ENCODE data around the gene ACP7.

Gene ACP7

DNA sequence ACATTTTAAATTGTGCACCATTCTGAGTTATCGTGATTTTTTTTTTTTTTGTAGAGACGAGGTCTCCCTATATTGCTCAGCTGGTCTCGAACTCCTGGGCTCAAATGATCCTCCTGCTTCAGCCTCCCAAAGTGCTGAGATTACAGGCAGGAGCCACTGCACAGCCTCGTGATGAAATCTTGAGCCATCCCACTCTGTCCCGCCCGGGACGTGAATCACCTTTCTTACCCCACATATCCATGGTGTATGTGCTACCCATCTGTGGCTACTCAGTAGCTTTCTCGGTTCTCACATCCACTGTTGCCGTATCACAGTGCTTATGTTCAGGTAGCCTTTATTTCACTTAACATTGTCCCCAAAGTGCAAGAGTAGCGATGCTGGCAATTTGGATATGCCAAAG is 67.9 kb downstream of the ACP7 start:
- H3K27ac ChIP-seq (ENCODE audit: low read depth, low read length) = no peak overlapping the region
- H3K36me3 ChIP-seq (ENCODE audit: control insufficient read depth, insufficient read depth, low read length) = 0 out of 2 replicates have a peak, but pooled peaks cover 5% of the 10 kb centered on the region
- H3K9me3 ChIP-seq (ENCODE audit: control insufficient read depth, insufficient read depth, low read depth, low read length) = peaks cover 5% of the 10 kb centered on the region; the same call in 1 of the 2 replicates
- peaks cover 31% of the 10 kb centered on the region for H3K4me1 ChIP-seq (ENCODE audit: control insufficient read depth, insufficient read depth, low read length)
- no peak overlapping the region for H3K4me3 ChIP-seq (ENCODE audit: low read depth, low read length)
- H3K9ac ChIP-seq (ENCODE audit: low read length) = no peak overlapping the region
- no peaks in the 10 kb centered on the region for H3K27me3 ChIP-seq (ENCODE audit: control insufficient read depth, insufficient read depth, low read length)

DNA sequence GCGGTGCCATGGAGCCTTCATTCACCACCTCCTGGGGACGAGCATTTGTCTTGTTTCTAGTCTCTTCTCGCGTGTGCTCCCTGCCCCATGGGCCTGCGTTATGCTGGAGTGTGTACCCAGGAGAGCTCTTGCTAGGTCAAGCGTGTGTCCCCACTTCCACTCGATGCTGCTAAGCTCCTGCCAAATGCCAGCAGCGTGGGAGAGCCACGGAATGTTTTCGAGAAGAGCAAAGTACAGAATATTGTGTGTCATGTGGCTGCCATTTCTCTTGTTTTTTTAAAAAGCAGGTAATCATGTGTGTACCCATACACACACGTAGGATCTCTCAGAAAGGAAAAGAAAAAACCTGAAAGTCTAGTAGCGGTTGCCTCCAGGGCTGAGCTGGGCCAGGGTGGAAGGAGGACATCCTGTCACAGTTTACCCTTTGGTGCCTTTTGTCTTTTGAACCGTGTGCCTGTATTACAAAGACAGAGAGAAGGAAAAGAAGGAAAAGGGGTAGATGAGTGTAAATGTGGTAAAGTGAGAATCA is 70.0 kb downstream of the ACP7 start:
- Histone ChIP-seq H3K4me1 (ENCODE audit: control insufficient read depth, insufficient read depth, low read length) (peaks cover 27% of the 10 kb centered on the region), H3K36me3 (ENCODE audit: control insufficient read depth, insufficient read depth, low read length) (peaks cover 6% of the 10 kb centered on the region; the same call in 1 of the 2 replicates), H3K27me3 (ENCODE audit: control insufficient read depth, insufficient read depth, low read length) (no peaks in the 10 kb centered on the region), H3K9ac (ENCODE audit: low read length) (no peak overlapping the region), H3K4me3 (ENCODE audit: low read depth, low read length) (no peak overlapping the region), H3K27ac (ENCODE audit: low read depth, low read length) (no peak overlapping the region), H3K9me3 (ENCODE audit: control insufficient read depth, insufficient read depth, low read depth, low read length) (peaks cover under 1% of the 10 kb centered on the region; the same call in 1 of the 2 replicates)

DNA sequence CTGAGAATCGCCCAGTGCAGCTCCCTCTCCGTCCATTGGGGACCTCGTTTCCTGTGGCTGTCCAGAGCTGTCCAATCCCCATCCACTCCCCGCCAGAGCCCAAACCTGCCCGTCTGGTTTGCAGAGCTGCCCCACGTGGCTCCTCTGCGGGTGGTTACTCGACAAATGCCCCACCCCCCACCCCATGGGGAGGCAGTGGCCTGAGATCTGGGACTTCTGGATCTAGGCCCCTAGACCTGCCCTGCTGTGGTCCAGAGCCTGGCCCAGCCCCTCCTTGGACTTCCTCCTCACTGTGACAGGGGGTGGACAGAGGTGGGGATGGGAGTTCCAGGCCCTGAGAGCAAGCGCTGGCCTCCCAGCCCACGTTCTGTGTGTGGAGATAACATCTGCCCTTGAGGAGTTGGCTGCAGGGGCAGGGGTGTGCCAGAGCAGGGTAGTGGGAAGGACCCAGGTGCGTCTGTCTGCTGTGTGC is 70.5 kb downstream of the ACP7 start:
- Histone ChIP-seq H3K27ac (ENCODE audit: low read depth, low read length) (no peak overlapping the region), H3K9ac (ENCODE audit: low read length) (no peak overlapping the region), H3K36me3 (ENCODE audit: control insufficient read depth, insufficient read depth, low read length) (peaks cover 5% of the 10 kb centered on the region; the same call in 1 of the 2 replicates), H3K4me1 (ENCODE audit: control insufficient read depth, insufficient read depth, low read length) (peaks cover 27% of the 10 kb centered on the region), H3K4me3 (ENCODE audit: low read depth, low read length) (no peak overlapping the region), H3K9me3 (ENCODE audit: control insufficient read depth, insufficient read depth, low read depth, low read length) (no peaks in the 10 kb centered on the region), H3K27me3 (ENCODE audit: control insufficient read depth, insufficient read depth, low read length) (no peaks in the 10 kb centered on the region)

DNA sequence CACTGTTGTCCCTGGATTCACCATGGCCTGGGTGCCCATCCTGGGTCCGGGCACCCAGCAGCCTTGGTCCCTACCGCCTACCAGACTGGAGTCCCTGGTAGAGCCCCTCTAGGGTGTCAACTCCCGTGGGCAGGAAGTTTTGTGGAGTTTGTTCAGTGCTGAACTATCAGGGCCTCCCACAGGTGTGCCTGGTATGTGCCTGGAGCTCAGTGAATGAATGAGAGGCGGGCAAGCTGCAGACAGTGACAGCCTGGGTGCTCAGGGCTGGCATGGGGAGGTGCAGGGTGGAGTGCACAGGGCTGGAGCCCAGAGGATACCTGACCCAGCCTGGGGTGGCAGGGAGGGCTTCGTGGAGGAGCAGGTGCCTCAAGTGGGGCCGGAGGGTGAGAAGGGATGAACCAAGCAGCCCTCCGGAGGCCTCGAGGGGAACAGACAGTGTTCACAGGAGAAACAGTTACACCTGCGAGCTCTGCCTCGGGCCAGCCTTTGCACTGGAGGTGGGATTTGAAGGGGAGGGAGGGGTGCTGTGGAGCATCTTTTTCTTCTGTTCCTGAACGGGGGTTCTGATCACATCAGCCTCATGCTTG is 71.0 kb downstream of the ACP7 start:
- Histone ChIP-seq H3K36me3 (ENCODE audit: control insufficient read depth, insufficient read depth, low read length) (peaks cover 5% of the 10 kb centered on the region; the same call in 1 of the 2 replicates), H3K4me1 (ENCODE audit: control insufficient read depth, insufficient read depth, low read length) (peaks cover 24% of the 10 kb centered on the region), H3K9me3 (ENCODE audit: control insufficient read depth, insufficient read depth, low read depth, low read length) (no peaks in the 10 kb centered on the region), H3K4me3 (ENCODE audit: low read depth, low read length) (no peak overlapping the region), H3K9ac (ENCODE audit: low read length) (no peak overlapping the region), H3K27me3 (ENCODE audit: control insufficient read depth, insufficient read depth, low read length) (no peaks in the 10 kb centered on the region), H3K27ac (ENCODE audit: low read depth, low read length) (no peak overlapping the region)

DNA sequence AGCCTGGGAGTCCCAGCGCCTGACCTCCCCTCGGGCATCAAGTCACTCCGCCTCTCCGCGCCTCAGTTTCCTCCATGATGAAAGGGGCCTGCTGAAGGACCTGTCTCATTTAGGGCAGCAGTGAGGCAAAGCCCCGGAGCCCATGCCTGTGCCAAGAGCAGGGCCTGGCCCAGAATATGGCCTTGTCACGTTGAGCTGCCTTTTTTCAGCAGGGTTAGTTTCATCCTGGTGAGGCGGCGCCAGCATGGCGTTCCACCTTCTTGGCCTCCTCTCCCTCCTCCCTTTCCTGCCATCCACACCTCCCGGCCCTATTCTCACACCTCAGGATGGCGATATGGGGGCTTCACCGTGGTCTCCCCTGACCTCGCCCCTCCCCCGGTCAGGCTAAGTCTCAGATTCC is 71.6 kb downstream of the ACP7 start:
- peaks cover 22% of the 10 kb centered on the region for H3K4me1 ChIP-seq (ENCODE audit: control insufficient read depth, insufficient read depth, low read length)
- no peak overlapping the region for H3K27ac ChIP-seq (ENCODE audit: low read depth, low read length)
- peaks cover 5% of the 10 kb centered on the region; the same call in 1 of the 2 replicates for H3K36me3 ChIP-seq (ENCODE audit: control insufficient read depth, insufficient read depth, low read length)
- H3K4me3 ChIP-seq (ENCODE audit: low read depth, low read length) = no peak overlapping the region
- H3K27me3 ChIP-seq (ENCODE audit: control insufficient read depth, insufficient read depth, low read length) = no peaks in the 10 kb centered on the region
- H3K9me3 ChIP-seq (ENCODE audit: control insufficient read depth, insufficient read depth, low read depth, low read length) = no peaks in the 10 kb centered on the region
- H3K9ac ChIP-seq (ENCODE audit: low read length) = no peak overlapping the region

DNA sequence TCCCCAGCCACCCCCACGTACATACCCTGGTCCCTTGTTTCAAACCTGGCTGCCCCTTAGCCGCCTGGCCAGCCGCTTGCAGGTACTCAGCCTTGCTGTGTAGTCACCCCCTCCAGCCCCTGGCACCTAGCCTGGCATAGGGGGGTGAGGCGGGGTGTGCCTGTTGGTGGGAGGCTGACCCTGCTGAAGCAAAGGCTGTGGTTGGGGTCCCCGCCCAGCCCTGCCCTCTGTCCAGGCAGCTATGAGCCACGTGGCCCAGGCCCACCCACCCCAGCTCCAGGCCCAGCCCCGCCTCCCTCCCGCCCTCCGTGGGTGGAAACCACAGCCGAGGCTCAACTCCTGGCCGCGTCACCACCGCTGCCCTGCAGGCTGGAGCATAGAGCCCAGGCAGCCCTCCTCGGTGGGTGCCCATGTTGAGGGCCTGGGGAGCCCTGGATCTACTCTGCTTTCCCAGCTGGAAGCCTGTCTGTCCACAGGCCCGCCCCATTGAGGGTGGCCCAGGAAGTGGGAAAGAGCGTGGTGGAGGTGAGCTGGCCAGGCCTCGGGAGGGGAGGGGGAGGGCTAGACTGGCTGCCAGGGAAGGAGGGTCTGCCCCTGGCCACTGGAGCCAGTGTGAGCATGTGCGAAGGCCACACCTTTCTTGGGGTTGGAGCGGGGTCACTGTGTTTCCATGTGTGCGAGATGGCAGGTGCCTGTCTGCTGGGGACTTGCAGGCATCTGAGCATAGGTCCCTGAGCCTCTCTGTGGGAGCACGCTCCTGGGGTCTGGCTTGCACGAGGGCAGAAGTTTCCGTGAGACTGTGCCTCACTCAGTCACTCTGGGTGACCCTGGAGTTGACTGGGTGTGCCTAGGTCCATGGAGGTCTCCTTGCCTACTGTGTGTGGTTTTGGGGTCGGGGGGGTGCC is 72.4 kb downstream of the ACP7 start:
- Histone ChIP-seq H3K4me1 (ENCODE audit: control insufficient read depth, insufficient read depth, low read length) (peaks cover 22% of the 10 kb centered on the region), H3K9ac (ENCODE audit: low read length) (no peak overlapping the region), H3K36me3 (ENCODE audit: control insufficient read depth, insufficient read depth, low read length) (peaks cover 5% of the 10 kb centered on the region; the same call in 1 of the 2 replicates), H3K4me3 (ENCODE audit: low read depth, low read length) (no peak overlapping the region), H3K27me3 (ENCODE audit: control insufficient read depth, insufficient read depth, low read length) (no peaks in the 10 kb centered on the region), H3K9me3 (ENCODE audit: control insufficient read depth, insufficient read depth, low read depth, low read length) (no peaks in the 10 kb centered on the region), H3K27ac (ENCODE audit: low read depth, low read length) (no peak overlapping the region)

DNA sequence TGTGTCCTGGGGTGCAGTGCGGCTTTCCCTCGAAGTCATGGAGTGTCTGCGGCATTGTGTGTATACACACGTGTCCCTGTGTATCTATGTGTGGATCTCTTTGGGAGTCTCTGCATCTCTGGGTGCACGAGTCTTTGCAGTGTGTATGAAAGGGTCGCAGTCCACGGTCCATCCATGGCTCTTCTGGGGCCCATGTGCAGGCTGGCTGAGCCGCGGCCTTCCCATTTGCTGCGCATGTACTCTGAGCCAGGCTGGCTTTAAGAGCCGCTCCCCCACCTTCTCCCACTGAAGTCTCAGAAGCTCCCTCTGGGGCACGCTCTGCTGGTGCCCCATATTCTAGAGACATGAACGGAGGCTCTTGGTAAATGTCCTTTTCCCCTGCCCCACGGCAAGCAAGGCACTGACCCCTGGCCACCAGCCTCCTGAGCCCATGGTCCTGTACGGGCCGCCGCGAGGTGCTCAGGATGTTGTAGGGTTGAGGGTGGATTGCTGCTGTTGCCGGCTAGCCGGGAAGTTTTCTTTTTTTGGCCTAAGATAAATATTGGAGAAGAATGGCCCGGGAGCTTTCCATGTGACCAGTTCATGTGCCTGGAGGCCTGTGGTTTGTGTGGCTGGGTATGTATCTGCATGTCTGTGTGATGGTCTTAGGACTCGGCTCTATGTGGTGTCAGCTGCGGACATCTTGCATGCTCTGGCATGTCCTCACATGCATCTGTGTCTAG is 73.3 kb downstream of the ACP7 start:
- Histone ChIP-seq H3K9me3 (ENCODE audit: control insufficient read depth, insufficient read depth, low read depth, low read length) (no peaks in the 10 kb centered on the region), H3K4me3 (ENCODE audit: low read depth, low read length) (no peak overlapping the region), H3K27me3 (ENCODE audit: control insufficient read depth, insufficient read depth, low read length) (no peaks in the 10 kb centered on the region), H3K36me3 (ENCODE audit: control insufficient read depth, insufficient read depth, low read length) (peaks cover 5% of the 10 kb centered on the region; the same call in 1 of the 2 replicates), H3K4me1 (ENCODE audit: control insufficient read depth, insufficient read depth, low read length) (peaks cover 23% of the 10 kb centered on the region), H3K27ac (ENCODE audit: low read depth, low read length) (no peak overlapping the region), H3K9ac (ENCODE audit: low read length) (no peak overlapping the region)

DNA sequence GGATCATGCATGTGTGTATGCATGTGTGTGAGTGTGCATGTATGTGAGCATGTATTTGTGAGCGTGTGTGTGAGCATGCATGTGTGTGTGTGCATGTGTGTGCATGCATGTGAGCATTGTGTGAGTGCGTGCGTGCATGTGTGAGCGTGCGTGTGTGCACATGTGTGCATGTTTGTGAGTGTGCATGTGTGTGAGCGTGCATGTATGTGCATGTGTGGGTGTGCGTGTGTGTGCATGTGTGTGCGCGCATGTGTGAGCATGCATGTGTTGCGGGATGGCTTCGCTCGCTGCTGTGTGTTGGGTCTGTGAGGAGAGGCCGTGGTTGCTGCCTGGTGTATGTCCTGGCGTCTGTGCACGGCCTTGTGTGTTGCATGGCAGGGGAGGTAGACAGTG is 73.8 kb downstream of the ACP7 start:
- peaks cover 28% of the 10 kb centered on the region for H3K4me1 ChIP-seq (ENCODE audit: control insufficient read depth, insufficient read depth, low read length)

DNA sequence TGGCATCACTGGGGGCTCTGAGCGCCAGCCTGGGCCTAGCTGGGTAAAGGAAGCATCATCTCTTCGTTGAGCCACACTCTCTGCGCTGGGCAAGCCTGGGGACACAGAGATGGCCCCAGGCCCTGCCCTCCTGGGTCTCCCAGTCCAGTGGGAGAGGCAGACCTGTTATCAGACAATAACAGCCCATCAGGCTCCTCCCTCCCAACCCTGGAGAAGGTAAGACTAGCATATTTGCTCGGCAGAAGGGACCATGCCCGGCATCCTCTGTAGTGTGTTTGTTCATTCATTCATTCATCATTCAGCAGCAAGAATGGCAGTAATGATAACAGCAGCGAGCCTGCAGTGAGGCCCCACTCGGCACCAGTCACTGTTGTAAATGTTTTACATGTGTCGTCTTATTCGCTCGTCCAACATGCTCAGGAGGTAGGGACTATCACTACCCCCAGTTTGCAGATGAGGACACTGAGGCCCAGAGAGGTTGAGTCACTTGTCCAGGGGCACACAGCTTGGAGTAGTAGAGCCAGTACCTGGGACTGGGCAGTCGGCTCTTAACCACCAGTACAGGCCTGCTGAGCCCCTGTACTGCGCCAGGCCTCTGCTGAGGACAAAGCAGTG is 74.6 kb downstream of the ACP7 start:
- Histone ChIP-seq H3K9me3 (ENCODE audit: control insufficient read depth, insufficient read depth, low read depth, low read length) (no peaks in the 10 kb centered on the region), H3K9ac (ENCODE audit: low read length) (no peak overlapping the region), H3K4me1 (ENCODE audit: control insufficient read depth, insufficient read depth, low read length) (peaks cover 29% of the 10 kb centered on the region), H3K27me3 (ENCODE audit: control insufficient read depth, insufficient read depth, low read length) (no peaks in the 10 kb centered on the region), H3K27ac (ENCODE audit: low read depth, low read length) (no peak overlapping the region), H3K36me3 (ENCODE audit: control insufficient read depth, insufficient read depth, low read length) (peaks cover 5% of the 10 kb centered on the region; the same call in 1 of the 2 replicates), H3K4me3 (ENCODE audit: low read depth, low read length) (no peak overlapping the region)

More for the DNA sequence above, 73.8 kb downstream of the ACP7 start:
- Histone ChIP-seq H3K27ac (ENCODE audit: low read depth, low read length) (no peak overlapping the region), H3K36me3 (ENCODE audit: control insufficient read depth, insufficient read depth, low read length) (peaks cover 5% of the 10 kb centered on the region; the same call in 1 of the 2 replicates), H3K9me3 (ENCODE audit: control insufficient read depth, insufficient read depth, low read depth, low read length) (no peaks in the 10 kb centered on the region), H3K9ac (ENCODE audit: low read length) (no peak overlapping the region), H3K27me3 (ENCODE audit: control insufficient read depth, insufficient read depth, low read length) (no peaks in the 10 kb centered on the region), H3K4me3 (ENCODE audit: low read depth, low read length) (no peak overlapping the region)

DNA sequence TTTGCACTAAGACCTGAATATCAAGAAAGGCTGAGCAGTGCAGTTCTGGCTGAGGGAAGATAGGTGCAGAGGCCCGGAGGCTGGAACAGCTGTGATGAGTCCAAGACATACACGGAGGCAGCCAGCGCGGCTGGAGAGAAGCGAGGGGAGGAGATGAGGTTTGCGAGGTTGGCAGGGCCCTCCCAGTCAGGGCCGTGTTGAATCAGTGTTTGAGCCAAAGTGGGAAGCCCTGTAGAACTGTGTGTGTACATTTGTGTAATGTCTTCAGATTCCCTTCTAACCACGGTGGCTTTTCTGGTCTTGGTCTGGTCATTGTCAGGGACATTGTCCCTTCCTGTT is 76.3 kb downstream of the ACP7 start:
- Histone ChIP-seq H3K4me3 (ENCODE audit: low read depth, low read length) (no peak overlapping the region), H3K4me1 (ENCODE audit: control insufficient read depth, insufficient read depth, low read length) (peaks cover 13% of the 10 kb centered on the region), H3K36me3 (ENCODE audit: control insufficient read depth, insufficient read depth, low read length) (peaks cover 5% of the 10 kb centered on the region; the same call in 1 of the 2 replicates), H3K27ac (ENCODE audit: low read depth, low read length) (no peak overlapping the region), H3K9me3 (ENCODE audit: control insufficient read depth, insufficient read depth, low read depth, low read length) (no peaks in the 10 kb centered on the region), H3K27me3 (ENCODE audit: control insufficient read depth, insufficient read depth, low read length) (no peaks in the 10 kb centered on the region), H3K9ac (ENCODE audit: low read length) (no peak overlapping the region)
